ENCODE results near the gene NEK10.

The NEK10 gene

GRCh38 chr3:27119639-27120038 is 249.5 kb downstream of the NEK10 start:
- DNase-seq (ENCODE audit: low read depth in 2 of 2, low spot score in 1 of 2), result no peak

GRCh38 chr3:27115352-27115751 is 253.8 kb downstream of the NEK10 start:
- no peak for DNase-seq (ENCODE audit: low read depth in 2 of 2, low spot score in 1 of 2)

- no peak for DNase-seq (ENCODE audit: low read depth in 2 of 2, low spot score in 1 of 2)
Measured at GRCh38 chr3:27114684-27115083, 254.5 kb downstream of the NEK10 start.

- no peak for DNase-seq (ENCODE audit: low read depth in 2 of 2, low spot score in 1 of 2)
Measured at GRCh38 chr3:27114129-27114528, 255.1 kb downstream of the NEK10 start.

- no peak for DNase-seq (ENCODE audit: low read depth in 2 of 2, low spot score in 1 of 2)
Measured at GRCh38 chr3:27110020-27110419, 259.2 kb downstream of the NEK10 start.

GRCh38 chr3:27108322-27108721 is 260.9 kb downstream of the NEK10 start:
- no peak for DNase-seq (ENCODE audit: low read depth in 2 of 2, low spot score in 1 of 2)

- no peak for DNase-seq (ENCODE audit: low read depth in 2 of 2, low spot score in 1 of 2)
Measured at GRCh38 chr3:27105904-27106303, 263.3 kb downstream of the NEK10 start.

GRCh38 chr3:27097182-27097581 is 272.0 kb downstream of the NEK10 start:
- no peak for DNase-seq (ENCODE audit: low read depth in 2 of 2, low spot score in 1 of 2)

- DNase-seq (ENCODE audit: low read depth in 2 of 2, low spot score in 1 of 2), result no peak
Measured at GRCh38 chr3:27095553-27096222, 273.5 kb downstream of the NEK10 start.

GRCh38 chr3:27094721-27095120 is 274.5 kb downstream of the NEK10 start:
- no peak for DNase-seq (ENCODE audit: low read depth in 2 of 2, low spot score in 1 of 2)

GRCh38 chr3:27093771-27094170 is 275.4 kb downstream of the NEK10 start:
- DNase-seq (ENCODE audit: low read depth in 2 of 2, low spot score in 1 of 2), result no peak

- no peak for DNase-seq (ENCODE audit: low read depth in 2 of 2, low spot score in 1 of 2)
Measured at GRCh38 chr3:27090275-27091041, 278.7 kb downstream of the NEK10 start.

GRCh38 chr3:27089645-27090044 is 279.5 kb downstream of the NEK10 start:
- DNase-seq (ENCODE audit: low read depth in 2 of 2, low spot score in 1 of 2), result no peak

GRCh38 chr3:27089068-27089467 is 280.1 kb downstream of the NEK10 start:
- no peak for DNase-seq (ENCODE audit: low read depth in 2 of 2, low spot score in 1 of 2)

- no peak for DNase-seq (ENCODE audit: low read depth in 2 of 2, low spot score in 1 of 2)
Measured at GRCh38 chr3:27085829-27086730, 283.1 kb downstream of the NEK10 start.

- DNase-seq (ENCODE audit: low read depth in 2 of 2, low spot score in 1 of 2), result no peak
Measured at GRCh38 chr3:27081992-27082607, 287.1 kb downstream of the NEK10 start.

- no peak for DNase-seq (ENCODE audit: low read depth in 2 of 2, low spot score in 1 of 2)
Measured at GRCh38 chr3:27081566-27081965, 287.6 kb downstream of the NEK10 start.

- no peak for DNase-seq (ENCODE audit: low read depth in 2 of 2, low spot score in 1 of 2)
Measured at GRCh38 chr3:27080258-27080525, 289.0 kb downstream of the NEK10 start.

GRCh38 chr3:27079427-27080257 is 289.5 kb downstream of the NEK10 start:
- no peak for DNase-seq (ENCODE audit: low read depth in 2 of 2, low spot score in 1 of 2)

GRCh38 chr3:27078246-27078913 is 290.8 kb downstream of the NEK10 start:
- DNase-seq (ENCODE audit: low read depth in 2 of 2, low spot score in 1 of 2), result no peak
